ENCODE data around the gene TBC1D32. TPM values are rescaled to one million over a fixed set of nuclear protein-coding genes. Genes with fewer than 3 reads are reported as not detected.
"Not testable (repeated sequence)": the region's sequence is repeated elsewhere in the genome, so short reads cannot be mapped to it uniquely, and the experiment has no call there.

Gene TBC1D32
- total RNA-seq, 1 donor from 2014 or later, result 4.1 TPM

DNA sequence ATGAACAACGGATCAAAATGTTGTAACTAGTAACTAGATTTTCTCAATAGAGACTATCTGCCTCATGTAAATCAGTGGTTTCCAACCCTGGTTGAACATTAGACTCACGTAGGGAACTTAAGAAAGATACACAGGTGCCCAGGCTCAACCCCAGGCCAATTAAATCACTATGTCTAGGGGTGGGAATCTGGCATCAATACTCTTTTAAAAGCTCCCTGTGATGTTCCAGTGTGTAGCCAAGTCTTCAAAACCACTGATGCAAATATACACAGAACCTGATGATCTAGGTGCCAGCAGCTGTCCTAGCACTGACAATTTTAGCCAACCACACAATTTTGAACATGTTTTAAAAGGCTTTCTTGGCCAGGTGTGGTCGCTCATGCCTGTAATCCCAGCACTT lies 128.7 kb downstream of the TBC1D32 start:
- Histone ChIP-seq H3K36me3 (ENCODE audit: control insufficient read depth, insufficient read depth, low read length) (no peaks in the 10 kb centered on the region), H3K4me3 (ENCODE audit: low read depth, low read length) (no peak overlapping the region), H3K27me3 (ENCODE audit: control insufficient read depth, insufficient read depth, low read length) (no peaks in the 10 kb centered on the region)
- no peak for DNase-seq (ENCODE audit: low read depth)
- TF ChIP-seq, protein P1, sequence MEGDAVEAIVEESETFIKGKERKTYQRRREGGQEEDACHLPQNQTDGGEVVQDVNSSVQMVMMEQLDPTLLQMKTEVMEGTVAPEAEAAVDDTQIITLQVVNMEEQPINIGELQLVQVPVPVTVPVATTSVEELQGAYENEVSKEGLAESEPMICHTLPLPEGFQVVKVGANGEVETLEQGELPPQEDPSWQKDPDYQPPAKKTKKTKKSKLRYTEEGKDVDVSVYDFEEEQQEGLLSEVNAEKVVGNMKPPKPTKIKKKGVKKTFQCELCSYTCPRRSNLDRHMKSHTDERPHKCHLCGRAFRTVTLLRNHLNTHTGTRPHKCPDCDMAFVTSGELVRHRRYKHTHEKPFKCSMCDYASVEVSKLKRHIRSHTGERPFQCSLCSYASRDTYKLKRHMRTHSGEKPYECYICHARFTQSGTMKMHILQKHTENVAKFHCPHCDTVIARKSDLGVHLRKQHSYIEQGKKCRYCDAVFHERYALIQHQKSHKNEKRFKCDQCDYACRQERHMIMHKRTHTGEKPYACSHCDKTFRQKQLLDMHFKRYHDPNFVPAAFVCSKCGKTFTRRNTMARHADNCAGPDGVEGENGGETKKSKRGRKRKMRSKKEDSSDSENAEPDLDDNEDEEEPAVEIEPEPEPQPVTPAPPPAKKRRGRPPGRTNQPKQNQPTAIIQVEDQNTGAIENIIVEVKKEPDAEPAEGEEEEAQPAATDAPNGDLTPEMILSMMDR (IDR thresholded peaks at IDR 0.05; ENCODE audit: insufficient read depth, low read length, poor library complexity, severe bottlenecking), result no peak

DNA sequence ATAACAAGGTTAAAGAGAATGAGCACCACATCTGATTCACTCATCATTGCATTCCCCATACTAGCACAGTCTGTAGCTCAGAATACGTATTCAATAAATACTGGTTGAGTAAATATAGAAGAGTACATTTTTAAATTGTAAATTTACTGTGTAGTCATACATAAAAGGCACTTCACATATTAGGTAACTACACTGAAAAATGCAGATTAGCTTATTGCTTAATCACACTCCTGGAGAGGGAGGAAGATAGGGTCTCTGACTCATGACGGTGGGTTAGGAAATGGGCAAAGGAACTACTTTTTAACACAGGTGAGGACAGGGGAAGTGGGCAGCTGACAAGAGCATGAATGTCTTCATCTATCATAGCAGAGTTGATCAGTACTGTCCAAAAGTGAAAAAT lies 133.2 kb downstream of the TBC1D32 start:
- Histone ChIP-seq H3K36me3 (ENCODE audit: control insufficient read depth, insufficient read depth, low read length) (no peaks in the 10 kb centered on the region), H3K27me3 (ENCODE audit: control insufficient read depth, insufficient read depth, low read length) (no peaks in the 10 kb centered on the region), H3K4me3 (ENCODE audit: low read depth, low read length) (no peak overlapping the region)
- TF ChIP-seq, protein P1 (IDR thresholded peaks at IDR 0.05; ENCODE audit: insufficient read depth, low read length, poor library complexity, severe bottlenecking), result no peak
- DNase-seq (ENCODE audit: low read depth), result no peak

DNA sequence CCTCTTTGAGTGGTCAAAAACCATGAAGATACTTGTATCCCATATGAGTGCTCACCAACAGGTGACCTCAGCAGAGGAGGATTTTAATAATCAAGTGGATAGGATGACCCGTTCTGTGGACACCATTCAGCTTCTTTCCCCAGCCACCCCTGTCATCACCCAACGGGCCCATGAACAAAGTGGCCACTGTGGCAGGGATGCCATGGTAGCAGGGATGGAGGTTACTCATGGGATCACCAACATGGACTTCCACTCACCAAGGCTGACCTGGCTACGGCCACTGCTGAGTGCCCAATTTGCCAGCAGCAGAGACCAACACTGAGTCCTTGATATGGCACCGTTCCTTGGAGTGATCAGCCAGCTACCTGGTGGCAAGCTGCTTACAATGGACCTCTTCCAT lies 138.2 kb downstream of the TBC1D32 start:
- not testable (repeated sequence) for DNase-seq (ENCODE audit: low read depth); H3K36me3 ChIP-seq (ENCODE audit: control insufficient read depth, insufficient read depth, low read length); H3K4me3 ChIP-seq (ENCODE audit: low read depth, low read length); H3K27me3 ChIP-seq (ENCODE audit: control insufficient read depth, insufficient read depth, low read length)

DNA sequence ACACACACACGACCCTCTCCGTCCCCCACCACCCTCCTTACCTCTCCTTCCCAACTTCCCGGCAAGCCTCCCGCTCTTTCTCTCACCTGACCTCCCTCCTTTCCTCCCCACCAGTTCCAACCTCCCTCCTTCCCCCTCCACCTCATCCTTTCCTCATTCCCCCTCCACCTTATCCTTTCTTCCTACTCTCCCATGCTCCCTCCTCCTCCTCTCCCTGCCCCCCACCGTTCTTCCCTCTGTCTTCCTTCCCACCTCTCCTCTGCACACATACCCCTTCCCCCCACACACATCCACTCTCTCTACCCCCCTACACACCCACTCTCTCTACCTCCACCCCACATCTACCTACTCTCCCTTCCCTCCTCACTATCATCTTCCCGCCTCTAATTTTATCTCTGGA lies 144.2 kb downstream of the TBC1D32 start:
- no peak for DNase-seq (ENCODE audit: low read depth)
- H3K4me3 ChIP-seq (ENCODE audit: low read depth, low read length), result no peak overlapping the region
- no peaks in the 10 kb centered on the region for H3K27me3 ChIP-seq (ENCODE audit: control insufficient read depth, insufficient read depth, low read length)
- TF ChIP-seq, protein P1 (IDR thresholded peaks at IDR 0.05; ENCODE audit: insufficient read depth, low read length, poor library complexity, severe bottlenecking), result no peak
- no peaks in the 10 kb centered on the region for H3K36me3 ChIP-seq (ENCODE audit: control insufficient read depth, insufficient read depth, low read length)

DNA sequence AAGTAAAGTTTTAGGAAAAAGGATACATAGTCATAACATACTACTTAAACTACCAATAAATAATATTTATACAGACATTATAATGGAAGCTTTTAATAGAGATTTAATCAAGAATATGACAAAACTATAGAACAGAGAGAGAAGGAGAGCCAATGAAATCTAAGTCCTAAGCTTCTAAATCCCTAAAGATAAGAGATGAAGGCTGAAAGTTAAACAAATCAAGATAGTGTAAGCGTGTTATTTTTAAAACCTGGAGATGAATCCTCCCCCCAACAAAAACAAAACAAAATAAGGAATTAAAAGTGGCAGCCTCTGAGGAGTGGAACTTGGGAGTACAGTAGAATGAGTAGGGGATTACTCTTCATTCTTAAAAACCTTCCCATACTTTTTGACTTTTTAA lies 145.9 kb downstream of the TBC1D32 start:
- DNase-seq (ENCODE audit: low read depth), result no peak
- Histone ChIP-seq H3K36me3 (ENCODE audit: control insufficient read depth, insufficient read depth, low read length) (no peaks in the 10 kb centered on the region), H3K27me3 (ENCODE audit: control insufficient read depth, insufficient read depth, low read length) (no peaks in the 10 kb centered on the region), H3K4me3 (ENCODE audit: low read depth, low read length) (no peak overlapping the region)
- TF ChIP-seq, protein P1 (IDR thresholded peaks at IDR 0.05; ENCODE audit: insufficient read depth, low read length, poor library complexity, severe bottlenecking), result no peak

DNA sequence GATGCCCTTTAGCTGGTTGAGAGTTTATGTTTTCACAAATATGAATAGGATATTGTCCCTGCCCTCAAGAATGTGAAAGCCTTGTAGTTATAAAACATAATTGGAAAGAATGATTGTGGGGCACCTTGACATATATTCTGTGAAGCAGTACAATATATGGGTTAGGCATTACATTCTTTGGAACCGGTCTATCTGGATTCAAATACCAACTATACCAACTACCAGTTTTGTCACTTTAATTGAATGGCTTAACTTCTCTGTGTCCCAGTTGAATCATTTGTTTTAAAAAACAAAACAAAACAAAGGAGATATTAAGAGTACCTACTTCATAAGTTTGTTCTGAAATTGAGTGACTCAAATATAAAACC lies 146.5 kb downstream of the TBC1D32 start:
- Histone ChIP-seq H3K4me3 (ENCODE audit: low read depth, low read length) (no peak overlapping the region), H3K36me3 (ENCODE audit: control insufficient read depth, insufficient read depth, low read length) (no peaks in the 10 kb centered on the region), H3K27me3 (ENCODE audit: control insufficient read depth, insufficient read depth, low read length) (no peaks in the 10 kb centered on the region)
- TF ChIP-seq, protein P1 (IDR thresholded peaks at IDR 0.05; ENCODE audit: insufficient read depth, low read length, poor library complexity, severe bottlenecking), result no peak
- DNase-seq (ENCODE audit: low read depth), result no peak

Data from kidney epithelial cell (primary cell).